Erythroblast (primary cell): ENCODE measurements around the gene SNCG.

Experiments
- DNase-seq, 2 experiments: peaks; one replicate each; lab custom pipeline; 2025; lab: John Stamatoyannopoulos, UW
- GATA1 ChIP-seq: IDR thresholded peaks from 2 replicates; pipeline ENCODE4 v1.6.1; 2011; ENCODE audit warnings: low read depth, mild to moderate bottlenecking, control low read depth, low read length, moderate library complexity
- POLR2A ChIP-seq: IDR thresholded peaks from 2 replicates; pipeline ENCODE4 v1.6.1; 2011; ENCODE audit warnings: mild to moderate bottlenecking, low read length

SNCG gene

GRCh38 chr10:86960863-86961434 lies 2.5 kb downstream of the SNCG start:
- TF ChIP-seq GATA1 (no peak), POLR2A (no peak)
- no peak for DNase-seq

GRCh38 chr10:86961481-86962091 lies 3.2 kb downstream of the SNCG start:
- TF ChIP-seq POLR2A (no peak), GATA1 (no peak)
- DNase-seq, result no peak

GRCh38 chr10:86962136-86962980 lies 4.0 kb downstream of the SNCG start:
- TF ChIP-seq POLR2A, result no peak
- TF ChIP-seq GATA1, result no peak
- DNase-seq, result no peak

- no peak for TF ChIP-seq POLR2A
- TF ChIP-seq GATA1, result no peak
- no peak for DNase-seq
These were observed 4.5 kb downstream of the SNCG start for GRCh38 chr10:86962981-86963310.

GRCh38 chr10:86963341-86963919 lies 5.0 kb downstream of the SNCG start:
- TF ChIP-seq POLR2A (no peak), GATA1 (no peak)
- DNase-seq, result no peak

- no peak for DNase-seq
These were observed 5.9 kb downstream of the SNCG start for GRCh38 chr10:86964061-86964846.

GRCh38 chr10:86964847-86965190 lies 6.4 kb downstream of the SNCG start:
- TF ChIP-seq POLR2A (no peak), GATA1 (no peak)
- no peak for DNase-seq

More at GRCh38 chr10:86964061-86964846, 5.9 kb downstream of the SNCG start:
- TF ChIP-seq GATA1 (no peak), POLR2A (no peak)

GRCh38 chr10:86965986-86966654 lies 7.7 kb downstream of the SNCG start:
- no peak for TF ChIP-seq GATA1
- TF ChIP-seq POLR2A, result no peak
- no peak for DNase-seq

GRCh38 chr10:86967481-86967941 lies 9.1 kb downstream of the SNCG start:
- DNase-seq, result no peak
- no peak for TF ChIP-seq GATA1
- TF ChIP-seq POLR2A, result no peak

GRCh38 chr10:86968271-86968993 lies 10.0 kb downstream of the SNCG start, which contains the start of gene ADIRF:
TSS of gene ADIRF (plus strand) at chr10:86968482. CDS start at chr10:86968545, 63 bp downstream.
- TF ChIP-seq POLR2A (no peak), GATA1 (no peak)
- DNase-seq, result no peak

GRCh38 chr10:86968994-86969355 lies 10.6 kb downstream of the SNCG start:
- TF ChIP-seq POLR2A (no peak), GATA1 (no peak)
- no peak for DNase-seq

GRCh38 chr10:86969421-86970041 lies 11.1 kb downstream of the SNCG start:
- no peak for TF ChIP-seq GATA1
- TF ChIP-seq POLR2A, result no peak
- DNase-seq, result no peak
